SH-SY5Y (cell line): ENCODE measurements around the gene ANOS1.

ENCODE experiments used
- GATA2 ChIP-seq: IDR thresholded peaks from 2 replicates; pipeline ENCODE4 v1.6.1; 2011; ENCODE audit warnings: mild to moderate bottlenecking, low read depth, low read length
- GATA3 ChIP-seq: IDR thresholded peaks from 2 replicates; pipeline ENCODE4 v1.6.1; 2011; ENCODE audit warnings: low read depth, mild to moderate bottlenecking, low read length, moderate library complexity

DNA sequence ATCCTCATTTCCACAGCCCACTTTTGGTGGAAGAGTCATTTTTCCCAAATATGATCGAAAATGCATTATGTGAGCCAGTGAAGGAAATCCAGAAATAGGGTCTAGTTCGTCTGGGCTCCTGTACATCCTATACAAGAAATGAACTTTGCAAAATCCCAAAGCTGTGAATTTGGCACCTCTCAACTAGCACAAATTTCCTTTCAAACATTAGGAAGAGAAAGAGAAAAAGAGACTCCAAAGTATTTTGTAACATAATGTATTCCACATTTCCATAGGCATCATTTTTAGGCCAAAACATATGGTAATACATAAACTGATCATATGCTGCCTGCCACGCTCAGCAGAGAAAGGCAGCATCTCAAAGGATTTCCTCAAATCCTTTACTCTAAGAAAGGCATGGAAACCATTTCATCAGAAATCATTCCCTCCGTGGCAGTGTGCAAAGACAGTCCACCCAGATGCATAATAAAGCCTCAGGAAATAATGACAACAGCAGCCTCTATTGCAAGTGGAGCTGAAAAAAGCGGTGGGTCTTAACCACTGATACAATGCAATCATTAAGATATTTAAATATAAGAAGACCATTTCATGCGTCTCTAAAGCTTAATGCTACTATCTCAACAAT lies 56.8 kb downstream of the ANOS1 start:
- no peak for TF ChIP-seq GATA3
- TF ChIP-seq GATA2 = no peak
